ENCODE results near the gene SAV1.
"Not testable (repeated sequence)": the region's sequence is repeated elsewhere in the genome, so short reads cannot be mapped to it uniquely, and the experiment has no call there.

The SAV1 gene

DNA sequence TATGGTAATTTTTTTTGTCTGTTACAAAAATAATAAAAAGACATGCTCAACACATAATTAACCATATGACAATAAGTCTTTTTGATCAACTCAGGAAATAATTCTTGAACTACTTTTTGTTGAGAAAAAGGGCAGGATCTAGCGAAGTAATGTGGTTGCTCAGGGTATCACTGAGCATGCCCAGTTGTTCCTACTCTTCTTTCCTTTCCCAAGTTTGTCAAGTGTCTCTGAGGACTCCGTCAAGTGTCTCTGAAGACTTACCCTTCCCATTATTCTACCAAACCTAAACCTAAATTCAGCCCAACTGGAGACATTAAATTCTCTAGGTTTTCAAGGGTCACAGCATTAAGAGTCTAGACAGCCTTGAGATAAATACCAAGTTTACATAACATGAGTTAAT is 3.5 kb downstream of the SAV1 start:
- not testable (repeated sequence) for DNase-seq

DNA sequence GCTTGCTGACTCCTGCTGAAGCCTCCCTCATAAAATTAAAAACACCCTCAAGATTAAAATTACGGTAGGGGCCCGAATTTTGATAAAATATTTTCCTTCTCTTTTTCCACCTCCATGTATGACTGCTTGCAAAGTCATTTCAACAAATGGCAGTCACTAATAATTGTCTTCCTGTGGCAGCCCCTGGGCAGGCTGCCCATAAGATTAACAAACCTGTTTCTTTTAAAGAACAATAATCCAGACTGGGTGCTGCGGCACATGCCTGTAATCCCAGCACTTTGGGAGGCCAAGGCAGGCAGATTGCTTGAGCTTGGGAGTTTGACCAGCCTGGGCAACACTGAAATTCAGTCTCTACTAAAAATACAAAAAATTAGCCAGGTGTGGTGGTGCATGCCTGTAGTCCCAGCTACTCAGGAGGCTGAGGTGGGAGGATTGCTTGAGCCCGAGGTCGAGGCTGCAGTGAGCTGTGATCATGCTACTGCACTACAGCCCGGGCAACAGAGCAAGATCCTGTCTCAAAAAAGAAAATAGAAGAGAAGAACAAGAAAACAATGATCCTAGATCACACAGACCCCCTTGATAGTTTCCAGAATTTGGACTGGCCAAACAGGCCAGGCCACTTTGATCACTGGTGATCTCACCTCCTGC is 8.7 kb downstream of the SAV1 start:
- no peak for DNase-seq

DNA sequence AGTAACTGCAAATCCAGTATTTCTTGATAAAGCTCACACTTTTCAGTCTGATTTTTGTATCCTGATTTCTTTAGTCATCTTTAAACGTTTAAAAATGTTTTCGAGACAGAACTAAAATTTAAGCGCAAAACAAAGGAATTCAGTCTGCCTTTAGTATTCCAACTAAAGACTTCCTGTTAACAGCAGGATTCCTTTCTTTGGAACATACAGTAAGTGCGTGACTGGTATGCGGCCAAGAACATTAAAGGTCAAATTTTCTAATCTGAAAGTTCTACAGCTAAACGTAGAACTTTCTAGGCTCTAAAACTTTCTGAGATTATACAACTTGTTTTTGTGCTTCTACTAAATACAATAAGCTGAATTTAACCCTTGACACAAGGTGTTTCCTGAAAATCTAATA is 9.9 kb downstream of the SAV1 start:
- DNase-seq = no peak

- no peak for DNase-seq
Observed at GRCh38 chr14:50657753-50658152, 10.4 kb downstream of the SAV1 start.

GRCh38 chr14:50656776-50657175 is 11.3 kb downstream of the SAV1 start:
- DNase-seq = no peak

- no peak for DNase-seq
Observed at GRCh38 chr14:50649691-50650090, 18.4 kb downstream of the SAV1 start.

- no peak for DNase-seq
Observed at GRCh38 chr14:50647753-50648152, 20.4 kb downstream of the SAV1 start.

DNA sequence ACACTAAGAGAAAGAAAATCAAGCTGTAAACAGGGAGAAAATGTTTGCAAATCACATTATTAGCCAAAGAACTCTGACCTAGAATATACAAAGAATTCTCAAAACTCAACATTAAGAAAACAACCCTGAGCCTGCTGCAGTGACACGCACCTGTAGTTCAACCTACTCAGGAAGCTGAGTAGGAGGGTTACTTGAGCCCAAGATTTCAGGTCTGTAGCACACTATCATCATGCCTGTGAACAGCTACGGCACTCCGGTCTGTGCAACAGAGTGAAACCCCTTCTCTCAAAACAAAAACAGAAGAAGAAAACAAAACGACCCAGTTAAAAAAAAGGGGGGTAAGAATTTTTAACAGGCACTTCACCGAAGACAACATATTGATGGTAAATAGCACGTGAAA is 20.8 kb downstream of the SAV1 start:
- DNase-seq = no peak

DNA sequence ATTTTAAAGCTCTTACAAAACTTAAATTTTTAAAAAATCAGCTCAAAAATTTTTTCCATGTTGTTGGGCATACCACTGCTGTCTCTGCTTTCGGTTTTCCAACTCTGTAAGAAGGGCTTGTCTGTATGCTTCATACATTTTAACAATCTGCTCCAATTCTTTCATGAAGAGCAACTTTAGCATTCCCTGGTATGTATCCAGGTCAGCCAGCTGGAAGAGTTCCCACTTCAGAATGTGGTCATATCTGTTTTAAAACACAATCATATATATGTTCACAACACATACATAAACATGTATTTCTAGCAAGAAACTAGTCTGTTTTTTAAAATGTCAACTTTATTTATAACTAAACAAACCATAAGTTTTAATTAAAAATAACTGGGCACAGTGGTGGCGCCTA is 33.0 kb downstream of the SAV1 start:
- DNase-seq = no peak

- DNase-seq = no peak
Observed at GRCh38 chr14:50633954-50634353, 34.2 kb downstream of the SAV1 start.

DNA sequence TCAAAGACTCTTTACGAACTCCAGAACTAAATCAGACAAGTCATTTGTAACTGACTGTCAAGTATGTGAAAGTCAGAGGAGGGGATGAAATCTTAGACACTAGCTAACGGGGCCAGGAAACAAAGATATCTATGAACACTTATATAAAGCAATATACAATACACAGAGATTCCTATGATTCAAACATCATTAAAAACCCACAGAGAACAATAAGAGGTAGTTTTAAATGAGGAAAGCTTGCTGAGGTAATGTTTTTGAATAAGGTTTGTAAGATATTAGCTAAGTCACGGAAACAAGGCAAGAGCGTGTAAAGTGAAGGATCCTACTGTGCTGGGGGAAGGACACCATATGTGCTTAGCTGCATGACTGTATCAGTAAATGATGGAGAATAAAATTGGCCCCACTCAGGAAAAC is 36.7 kb downstream of the SAV1 start:
- no peak for DNase-seq

DNA sequence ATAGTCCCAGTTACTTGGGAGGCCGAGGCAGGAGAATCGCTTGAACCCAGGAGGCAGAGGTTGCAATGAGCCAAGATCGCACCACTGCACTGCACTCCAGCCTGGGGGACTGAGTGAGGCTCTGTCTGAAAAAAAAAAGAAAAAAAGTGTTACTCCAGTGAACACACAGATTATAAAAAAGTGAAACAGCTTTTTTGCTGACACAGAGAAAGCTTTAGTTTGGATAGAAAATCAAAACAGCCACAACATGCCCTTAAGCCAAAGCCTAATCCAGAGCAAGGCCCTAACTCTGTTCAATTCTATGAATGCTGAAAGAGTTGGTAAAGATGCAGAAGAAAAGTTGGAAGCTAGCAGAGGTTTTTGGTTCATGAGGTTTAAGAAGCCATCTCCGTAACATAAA is 43.2 kb downstream of the SAV1 start:
- DNase-seq = not testable (repeated sequence)

- DNase-seq = no peak
Observed at GRCh38 chr14:50624447-50624846, 43.7 kb downstream of the SAV1 start.

GRCh38 chr14:50622978-50623377 is 45.1 kb downstream of the SAV1 start:
- DNase-seq = no peak

GRCh38 chr14:50620341-50620740 is 47.8 kb downstream of the SAV1 start:
- no peak for DNase-seq

DNA sequence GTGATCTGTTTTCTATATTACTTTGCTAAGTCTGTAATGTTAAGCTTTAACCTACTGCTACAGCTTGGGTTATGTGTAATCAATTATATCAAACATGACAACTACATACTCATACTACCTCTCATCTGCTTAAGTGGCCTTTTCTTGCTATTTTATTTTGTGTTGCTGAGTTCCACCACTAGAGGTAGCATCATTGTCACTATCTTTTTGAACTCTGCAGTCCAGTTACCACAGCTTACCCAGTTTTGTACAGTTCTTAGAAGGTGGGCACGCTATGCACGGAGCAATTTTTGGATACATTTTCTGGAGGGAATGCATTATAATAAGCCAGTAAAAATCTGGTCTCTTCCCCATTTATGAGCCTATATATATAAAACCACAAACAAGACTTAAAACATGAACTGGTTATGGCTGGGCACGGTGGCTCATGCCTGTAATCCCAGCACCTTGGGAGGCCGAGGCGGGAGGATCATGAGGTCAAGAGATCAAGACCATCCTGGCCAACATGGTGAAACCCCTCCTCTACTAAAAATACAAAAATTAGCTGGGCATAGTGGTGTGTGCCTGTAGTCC is 48.5 kb downstream of the SAV1 start:
- DNase-seq = no peak

- DNase-seq = no peak
Observed at GRCh38 chr14:50616275-50616674, 51.8 kb downstream of the SAV1 start.

- DNase-seq = no peak
Observed at GRCh38 chr14:50615552-50615951, 52.6 kb downstream of the SAV1 start.

- DNase-seq = no peak
Observed at GRCh38 chr14:50615056-50615455, 53.0 kb downstream of the SAV1 start.

GRCh38 chr14:50612806-50613205 is 55.3 kb downstream of the SAV1 start:
- no peak for DNase-seq

DNA sequence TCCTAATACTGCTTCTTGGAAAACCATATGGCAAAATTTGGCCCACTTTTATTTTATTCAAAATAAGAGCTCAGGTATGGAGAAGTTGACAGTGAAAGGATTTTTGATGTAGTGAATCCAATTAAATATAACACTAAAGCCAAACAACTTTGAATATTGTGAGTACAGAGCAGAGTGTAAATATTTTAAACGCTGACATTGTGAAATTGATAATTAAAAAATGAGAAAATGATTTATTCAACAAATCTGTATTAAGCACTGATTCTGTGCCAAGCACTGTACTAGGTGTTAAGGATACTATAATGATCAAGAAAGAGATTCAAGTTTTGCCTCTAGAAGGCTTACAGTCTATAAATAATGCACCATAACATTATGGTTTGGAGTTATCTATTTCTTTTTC is 57.6 kb downstream of the SAV1 start:
- no peak for DNase-seq

GRCh38 chr14:50608302-50608851 is 59.7 kb downstream of the SAV1 start:
- DNase-seq = no peak

DNA sequence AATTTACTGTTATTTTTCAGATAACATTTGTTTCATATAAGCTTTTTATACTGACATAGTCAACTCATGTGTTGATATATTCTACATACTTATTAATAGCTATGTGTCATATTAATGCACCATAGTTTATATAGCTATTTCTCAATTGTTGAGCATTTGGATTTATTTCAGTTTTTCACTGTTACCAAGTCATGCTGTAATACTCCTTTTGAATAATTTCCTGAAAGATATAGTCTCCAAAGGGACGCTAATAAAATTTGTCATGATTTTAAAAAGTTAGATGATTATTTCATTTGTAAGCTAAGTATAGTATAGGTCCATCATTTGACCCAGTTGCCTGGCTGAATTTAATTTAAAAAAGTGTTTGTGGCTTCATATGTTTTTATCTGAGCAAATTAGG is 60.3 kb downstream of the SAV1 start:
- DNase-seq = no peak

DNA sequence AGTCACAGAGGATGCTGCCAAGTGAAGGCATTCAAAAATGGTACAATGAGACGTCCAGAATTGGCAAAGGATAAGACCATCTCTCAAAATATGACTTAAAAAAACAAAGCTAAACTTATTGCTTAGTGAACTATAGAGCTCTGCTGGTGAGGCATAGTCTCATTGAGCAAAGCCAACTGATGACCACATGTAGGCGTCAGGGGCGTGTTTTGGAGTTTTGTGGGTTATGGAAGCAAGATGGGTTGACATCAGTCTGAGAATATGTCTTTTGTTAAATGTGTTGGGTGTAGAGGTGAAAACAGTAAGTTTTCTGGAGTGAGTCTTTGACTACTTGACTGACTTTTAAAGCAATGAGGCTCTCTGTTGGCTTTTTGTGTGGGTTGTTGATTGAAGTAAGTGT is 60.9 kb downstream of the SAV1 start:
- peak; percentile 50 for DNase-seq

DNA sequence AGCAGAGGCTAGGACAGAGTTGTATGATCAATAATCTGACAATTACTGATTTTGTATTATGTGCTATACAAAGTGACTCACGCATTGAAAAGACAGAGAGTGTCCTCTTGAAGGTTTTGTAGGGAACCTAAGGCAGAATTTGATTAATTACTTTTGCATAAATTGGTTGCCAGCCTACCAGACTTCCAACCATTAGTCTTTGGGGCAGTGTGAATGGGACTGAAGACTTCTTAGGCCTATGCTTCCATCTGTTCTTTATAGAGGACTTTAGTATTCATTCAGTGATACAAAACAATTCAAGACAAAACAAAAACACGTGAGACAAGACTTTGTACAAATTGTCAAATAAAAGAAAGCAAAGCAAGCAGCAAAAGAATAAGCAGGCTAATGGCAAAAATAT is 61.6 kb downstream of the SAV1 start:
- DNase-seq = no peak
